GM19467 (cell line): Measurements from ENCODE around the gene ZKSCAN7.
"Not testable (repeated sequence)": the region's sequence is repeated elsewhere in the genome, so short reads cannot be mapped to it uniquely, and the experiment has no call there.

Experiments
- ATAC-seq: cut with Tn5 transposase; IDR thresholded peaks from one replicate; pipeline ENCODE4 v1.9.1; 2021; ENCODE audit warnings: mild to moderate bottlenecking, moderate library complexity; ENCODE audit not compliant: unreplicated experiment

The ZKSCAN7 gene

GRCh38 chr3:44554626-44555592 is at the start of gene ZKSCAN7:
Gene ZKSCAN7, plus strand, starts transcription at chr3:44555193. Its CDS starts 1,855 bp downstream, at chr3:44557048.
- peak; percentile 68 for ATAC-seq

- ATAC-seq: no peak
Measured at GRCh38 chr3:44506556-44506955, 48.4 kb upstream of the ZKSCAN7 start.

- ATAC-seq: no peak
Measured at GRCh38 chr3:44506961-44507360, 48.0 kb upstream of the ZKSCAN7 start.

- ATAC-seq: no peak
Measured at GRCh38 chr3:44509393-44509921, 45.5 kb upstream of the ZKSCAN7 start.

GRCh38 chr3:44510000-44510368 is 45.0 kb upstream of the ZKSCAN7 start:
- peak; percentile 49 for ATAC-seq

GRCh38 chr3:44511238-44511566 is 43.8 kb upstream of the ZKSCAN7 start:
- no peak for ATAC-seq

GRCh38 chr3:44513513-44513912 is 41.5 kb upstream of the ZKSCAN7 start:
- no peak for ATAC-seq

GRCh38 chr3:44516230-44516629 is 38.8 kb upstream of the ZKSCAN7 start:
- no peak for ATAC-seq

- no peak for ATAC-seq
Measured at GRCh38 chr3:44518782-44519156, 36.2 kb upstream of the ZKSCAN7 start.

- no peak for ATAC-seq
Measured at GRCh38 chr3:44521721-44522120, 33.3 kb upstream of the ZKSCAN7 start.

- no peak for ATAC-seq
Measured at GRCh38 chr3:44522494-44522933, 32.5 kb upstream of the ZKSCAN7 start.

GRCh38 chr3:44525060-44525459 is 29.9 kb upstream of the ZKSCAN7 start:
- ATAC-seq: no peak

GRCh38 chr3:44529927-44530326 is 25.1 kb upstream of the ZKSCAN7 start:
- ATAC-seq: no peak

- no peak for ATAC-seq
Measured at GRCh38 chr3:44530911-44531310, 24.1 kb upstream of the ZKSCAN7 start.

- ATAC-seq: not testable (repeated sequence)
Measured at GRCh38 chr3:44534659-44535058, 20.3 kb upstream of the ZKSCAN7 start.

GRCh38 chr3:44535364-44535763 is 19.6 kb upstream of the ZKSCAN7 start:
- ATAC-seq: no peak

- not testable (repeated sequence) for ATAC-seq
Measured at GRCh38 chr3:44544811-44545210, 10.2 kb upstream of the ZKSCAN7 start.

- ATAC-seq: no peak
Measured at GRCh38 chr3:44555723-44556122, 730 bp downstream of the ZKSCAN7 start.

GRCh38 chr3:44557074-44557473 is 2.1 kb downstream of the ZKSCAN7 start:
- ATAC-seq: no peak

- ATAC-seq: no peak
Measured at GRCh38 chr3:44561076-44561475, 6.1 kb downstream of the ZKSCAN7 start.

- no peak for ATAC-seq
Measured at GRCh38 chr3:44562147-44562546, 7.2 kb downstream of the ZKSCAN7 start.

- no peak for ATAC-seq
Measured at GRCh38 chr3:44568561-44568960, 13.6 kb downstream of the ZKSCAN7 start.
